ENCODE measurements around the gene PRR16.
"Not testable (repeated sequence)": the region's sequence is repeated elsewhere in the genome, so short reads cannot be mapped to it uniquely, and the experiment has no call there.

PRR16 gene

DNA sequence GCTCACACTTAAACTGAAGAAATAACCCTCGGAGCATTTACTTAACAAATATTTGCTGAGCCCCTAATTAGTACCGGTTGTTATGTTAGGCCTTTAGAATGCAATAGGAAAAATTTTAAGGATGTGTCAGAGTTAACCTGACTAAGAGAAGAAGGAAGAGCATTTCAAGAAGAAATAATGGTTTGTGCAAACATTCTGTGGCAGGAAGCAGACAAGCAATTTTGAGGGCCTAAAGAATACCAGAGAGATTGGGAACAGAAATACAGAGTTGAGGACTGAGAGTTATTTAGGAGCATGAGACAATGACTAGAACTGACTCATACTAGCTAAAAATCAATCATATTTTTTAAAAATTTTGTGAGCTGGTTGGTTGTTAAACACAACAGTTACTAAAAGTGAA, 218.8 kb downstream of the PRR16 start:
- DNase-seq = no peak

- no peak for DNase-seq
These were observed 219.5 kb downstream of the PRR16 start for GRCh38 chr5:120683580-120683979.

DNA sequence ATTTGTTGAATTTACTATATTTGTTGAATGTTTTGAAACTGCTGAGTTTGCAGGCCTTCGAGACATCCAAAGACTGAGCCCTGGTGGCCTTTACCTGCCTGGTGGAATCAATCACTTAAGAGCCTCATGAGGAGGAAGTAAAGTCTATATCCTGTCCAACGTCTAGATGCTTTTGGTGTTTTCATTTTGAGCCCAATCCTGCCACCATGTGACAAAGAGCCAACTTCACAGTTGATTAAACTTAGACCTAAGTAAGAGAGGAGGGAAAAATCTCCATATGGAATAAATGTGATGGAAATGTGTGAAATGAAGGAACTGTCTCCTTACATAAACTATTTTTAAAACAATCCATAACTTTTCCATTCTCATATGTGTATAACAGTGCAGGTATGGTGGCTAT, 220.1 kb downstream of the PRR16 start:
- peak; percentile 40 for DNase-seq

DNA sequence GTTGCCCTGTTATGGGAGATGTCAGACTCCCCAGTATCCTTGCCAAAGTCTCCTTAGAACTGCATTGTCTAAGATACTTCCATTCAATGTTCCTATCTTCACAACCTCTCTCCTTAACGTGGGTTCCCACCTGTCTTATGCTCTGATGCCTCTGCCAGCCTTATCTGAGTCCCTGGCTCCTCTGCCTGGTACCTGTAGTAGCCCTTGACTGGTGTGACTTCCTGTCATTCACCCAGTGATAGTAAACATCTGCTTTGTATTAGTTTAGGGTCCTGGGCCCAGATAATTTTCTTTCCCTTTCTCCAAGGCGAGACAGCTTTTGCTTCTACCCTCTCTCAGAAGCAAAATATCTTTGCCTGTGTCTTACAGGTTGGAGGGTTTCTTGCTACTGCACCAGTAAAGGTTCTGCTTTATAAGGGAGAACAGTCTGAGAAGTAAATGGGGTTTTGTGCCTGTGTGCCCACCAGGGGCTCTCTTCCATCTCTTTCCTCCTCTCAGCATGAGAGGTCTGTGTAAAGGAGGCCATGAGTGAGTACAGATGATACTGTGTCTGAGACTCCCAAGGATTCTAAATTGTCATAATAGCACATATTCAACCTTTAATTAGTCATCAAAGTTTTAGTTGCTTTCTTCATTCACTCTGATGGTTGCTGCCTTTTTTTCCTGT, 220.8 kb downstream of the PRR16 start:
- DNase-seq = peak; percentile 45

DNA sequence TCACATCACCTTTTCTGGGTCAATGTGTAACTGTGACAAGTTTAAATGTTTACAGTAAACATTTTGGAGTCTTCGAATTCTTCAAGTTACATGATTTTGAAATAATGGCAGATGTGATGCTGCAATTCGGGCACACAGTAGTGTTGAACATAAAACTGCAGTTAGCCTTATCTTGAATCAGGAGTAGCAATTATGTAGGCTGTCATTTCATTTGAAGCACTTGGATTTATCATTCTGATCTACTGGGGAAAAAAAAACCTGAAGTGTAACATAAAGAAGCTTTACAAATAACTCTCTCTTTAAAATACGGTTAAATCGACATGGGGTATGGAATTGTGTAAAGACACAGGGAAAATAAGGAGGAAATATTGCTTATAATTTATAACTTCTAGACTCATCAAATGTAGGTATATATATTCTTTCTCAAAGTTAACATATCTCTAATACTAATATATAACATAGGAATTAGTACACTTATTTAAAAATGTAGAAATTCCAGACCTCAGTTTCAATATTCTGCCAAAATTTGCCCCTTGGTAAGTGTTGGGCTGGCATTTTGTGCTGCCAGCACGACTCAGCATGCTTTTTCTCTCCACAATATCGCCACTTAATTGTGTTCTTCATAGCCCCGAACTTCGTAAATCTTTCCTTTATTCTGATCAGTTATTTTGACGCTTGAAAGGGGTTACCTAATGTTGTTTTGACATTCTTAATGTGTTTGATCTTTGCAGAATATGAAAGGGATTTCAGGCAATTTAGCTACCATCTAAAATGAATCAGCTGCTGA, 226.7 kb downstream of the PRR16 start:
- DNase-seq = peak; percentile 3

DNA sequence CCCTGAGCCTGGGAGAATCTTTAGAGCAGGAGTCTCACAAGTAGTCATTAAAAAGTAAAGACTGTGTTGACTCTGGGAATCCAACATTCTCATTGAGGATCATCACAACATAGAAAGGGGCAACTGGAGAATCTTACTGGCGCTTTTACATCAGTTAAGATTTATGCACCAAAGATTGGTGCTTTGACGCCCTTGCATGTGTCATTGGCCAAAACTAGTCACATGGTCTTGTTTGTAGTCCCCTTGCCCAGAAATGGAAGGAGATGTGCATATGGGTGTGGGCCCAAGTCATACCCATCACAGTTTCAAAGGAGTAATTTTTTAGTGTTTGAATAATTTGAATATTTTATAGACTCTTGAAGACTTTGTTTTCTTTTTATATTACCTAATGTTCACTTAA, 228.2 kb downstream of the PRR16 start:
- DNase-seq = no peak

- no peak for DNase-seq
These were observed 231.3 kb downstream of the PRR16 start for GRCh38 chr5:120695368-120695880.

DNA sequence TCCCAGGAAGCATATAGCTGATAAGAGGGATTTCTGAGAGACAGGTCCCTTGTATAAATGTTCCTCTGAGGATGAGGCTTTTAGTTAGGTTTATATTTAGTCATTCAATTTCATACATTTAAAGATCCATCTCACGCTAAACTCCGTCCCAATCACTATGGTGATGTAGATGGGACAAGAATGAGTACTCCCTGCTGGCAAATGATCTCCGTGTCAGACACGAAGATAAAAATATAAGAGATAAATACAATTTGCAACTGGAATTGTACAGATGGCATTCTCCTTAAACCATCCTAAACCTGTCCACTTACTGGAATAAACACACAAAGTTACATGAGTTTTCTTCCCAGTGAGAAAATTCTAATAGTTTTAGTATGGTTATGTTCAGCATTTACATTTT, 233.0 kb downstream of the PRR16 start:
- DNase-seq = no peak

DNA sequence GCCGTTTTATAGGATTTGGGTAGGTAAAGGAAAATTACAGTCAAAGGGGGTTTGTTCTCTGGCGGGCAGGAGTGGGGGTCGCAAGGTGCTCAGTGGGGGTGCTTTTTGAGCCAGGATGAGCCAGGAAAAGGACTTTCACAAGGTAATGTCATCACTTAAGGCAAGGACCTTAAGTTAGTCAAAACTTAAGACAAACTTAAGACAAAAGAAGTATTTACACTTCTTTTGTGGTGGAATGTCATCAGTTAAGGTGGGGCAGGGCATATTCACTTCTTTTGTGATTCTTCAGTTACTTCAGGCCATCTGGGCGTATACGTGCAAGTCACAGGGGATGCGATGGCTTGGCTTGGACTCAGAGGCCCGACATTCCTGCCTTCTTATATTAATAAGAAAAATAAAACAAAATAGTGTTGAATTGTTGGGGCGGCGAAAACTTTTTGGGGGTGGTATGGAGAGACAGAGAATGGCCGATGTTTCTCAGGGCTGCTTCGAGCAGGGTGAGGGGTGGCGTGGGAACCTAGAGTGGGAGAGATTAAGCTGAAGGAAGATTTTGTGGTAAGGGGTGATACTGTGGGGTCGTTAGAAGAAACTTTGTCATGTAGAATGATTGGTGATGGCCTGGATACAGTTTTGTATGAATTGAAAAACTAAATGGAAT, 233.7 kb downstream of the PRR16 start:
- not testable (repeated sequence) for DNase-seq

DNA sequence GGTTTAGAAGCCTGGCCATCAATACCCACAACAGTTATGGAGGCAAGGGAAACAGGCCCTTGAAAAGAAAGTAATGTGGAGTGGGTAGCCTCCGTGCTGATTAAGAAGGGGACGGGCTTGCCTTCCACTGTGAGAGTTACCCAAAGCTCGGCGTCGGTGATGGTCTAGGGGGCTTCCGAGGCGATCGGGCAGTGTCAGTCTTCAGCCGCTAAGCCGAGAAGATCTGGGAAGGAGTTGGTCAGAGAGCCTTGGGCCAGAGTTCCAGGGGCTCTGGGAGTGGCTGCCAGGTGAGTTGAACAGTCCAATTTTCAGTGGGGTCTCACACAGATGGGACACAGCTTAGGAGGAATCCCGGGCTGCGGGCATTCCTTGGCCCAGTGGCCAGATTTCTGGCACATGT, 236.6 kb downstream of the PRR16 start:
- DNase-seq = not testable (repeated sequence)

DNA sequence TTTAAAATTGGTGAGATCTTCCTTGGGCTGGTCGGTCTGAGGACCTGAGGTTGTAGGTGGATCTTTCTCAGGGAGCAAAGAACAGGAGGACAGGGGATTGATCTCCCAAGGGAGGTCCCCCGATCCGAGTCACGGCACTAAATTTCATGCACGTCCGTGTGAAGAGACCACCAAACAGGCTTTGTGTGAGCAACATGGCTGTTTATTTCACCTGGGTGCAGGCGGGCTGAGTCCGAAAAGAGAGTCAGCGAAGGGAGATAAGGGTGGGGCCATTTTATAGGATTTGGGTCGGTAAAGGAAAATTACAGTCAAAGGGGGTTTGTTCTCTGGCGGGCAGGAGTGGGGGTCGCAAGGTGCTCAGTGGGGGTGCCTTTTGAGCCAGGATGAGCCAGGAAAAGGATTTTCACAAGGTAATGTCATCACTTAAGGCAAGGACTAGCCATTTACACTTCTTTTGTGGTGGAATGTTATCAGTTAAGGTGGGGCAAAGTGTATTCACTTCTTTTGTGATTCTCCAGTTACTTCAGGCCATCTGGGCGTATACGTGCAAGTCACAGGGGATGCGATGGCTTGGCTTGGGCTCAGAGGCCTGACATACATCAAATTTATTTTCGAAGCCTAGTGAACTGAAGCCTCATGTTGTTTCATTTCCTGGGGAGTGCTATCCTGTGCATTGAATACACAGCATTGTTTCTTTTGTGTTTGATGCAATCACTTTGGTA, 238.9 kb downstream of the PRR16 start:
- DNase-seq = not testable (repeated sequence)

GRCh38 chr5:120703918-120704587, 240.0 kb downstream of the PRR16 start:
- no peak for DNase-seq

DNA sequence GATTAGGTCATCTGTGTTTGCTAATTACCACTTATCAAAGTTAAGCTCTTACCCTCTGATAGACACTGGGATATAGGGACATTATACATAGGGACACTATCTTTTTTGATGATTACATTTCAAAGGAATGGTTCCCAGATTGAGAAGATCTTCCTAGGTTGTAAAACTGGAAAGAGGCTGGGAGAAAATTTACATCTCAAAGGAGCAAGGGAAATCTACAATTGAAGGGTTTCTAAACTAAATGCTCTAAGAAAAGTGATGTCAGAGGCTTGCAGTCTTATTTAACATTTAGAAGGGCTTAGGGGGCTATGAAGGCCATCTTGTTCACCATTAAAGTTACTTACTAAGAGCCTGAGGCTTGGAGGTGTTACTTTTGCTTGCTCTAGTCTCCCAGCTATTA, 242.8 kb downstream of the PRR16 start:
- DNase-seq = no peak

- DNase-seq = no peak
These were observed 253.3 kb downstream of the PRR16 start for GRCh38 chr5:120717381-120717780.

DNA sequence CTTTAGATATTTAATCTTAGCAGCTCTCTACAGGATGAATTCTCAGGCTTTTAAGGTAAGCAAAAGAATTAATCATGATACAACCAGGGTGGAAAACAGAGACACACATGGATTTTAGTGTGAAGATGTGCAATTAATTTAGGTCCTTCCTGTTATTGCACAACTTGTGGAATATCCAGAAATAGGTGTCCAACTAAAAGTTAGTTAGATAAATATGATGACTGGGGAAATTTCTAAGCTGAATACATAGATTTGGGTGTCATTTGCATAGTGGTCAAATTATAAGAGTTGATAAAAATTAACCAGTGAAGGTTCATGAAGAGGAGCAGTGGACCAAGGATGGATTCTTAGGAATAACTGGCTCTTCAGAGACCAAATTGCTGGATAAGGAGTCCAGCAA, 266.1 kb downstream of the PRR16 start:
- no peak for DNase-seq

DNA sequence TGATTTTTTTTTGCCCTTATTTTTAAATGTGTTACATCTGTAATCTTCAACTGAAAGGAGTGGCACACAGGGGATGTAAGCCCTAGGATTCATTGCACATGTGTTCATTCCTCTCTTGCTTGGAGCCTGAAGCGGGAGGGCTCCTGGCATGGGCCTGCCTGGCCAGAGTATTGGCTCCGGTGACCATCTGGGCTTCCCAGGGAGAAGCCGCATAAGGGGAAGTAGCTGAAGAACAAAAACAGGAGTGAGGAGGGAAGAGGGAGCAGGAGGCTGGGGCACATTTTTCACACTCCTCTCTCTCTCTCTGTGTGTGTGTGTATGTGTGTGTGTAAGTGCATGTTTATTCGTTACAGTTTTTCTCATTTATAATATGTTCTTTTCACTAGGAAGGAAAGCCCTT, 269.9 kb downstream of the PRR16 start:
- peak; percentile 14 for DNase-seq

- DNase-seq = peak; percentile 3
These were observed 271.0 kb downstream of the PRR16 start for GRCh38 chr5:120735076-120735475.
